Left hindlimb (tissue), 1 donor: ENCODE measurements around the gene NEURL1.
A peak's percentile ranks its signal among the peaks of the same experiment; 100 is the strongest.

Source experiments
- DNase-seq: peaks from one replicate; pipeline ENCODE4 v3.0.0-alpha.2; 2018

NEURL1 gene

GRCh38 chr10:103568505-103568904, 75.0 kb downstream of the NEURL1 start:
- DNase-seq, result no peak

GRCh38 chr10:103569896-103570295, 76.4 kb downstream of the NEURL1 start:
- DNase-seq, result no peak

- DNase-seq, result no peak
Measured at GRCh38 chr10:103570844-103571655, 77.5 kb downstream of the NEURL1 start.

- DNase-seq, result no peak
Measured at GRCh38 chr10:103571656-103571975, 78.1 kb downstream of the NEURL1 start.

DNA sequence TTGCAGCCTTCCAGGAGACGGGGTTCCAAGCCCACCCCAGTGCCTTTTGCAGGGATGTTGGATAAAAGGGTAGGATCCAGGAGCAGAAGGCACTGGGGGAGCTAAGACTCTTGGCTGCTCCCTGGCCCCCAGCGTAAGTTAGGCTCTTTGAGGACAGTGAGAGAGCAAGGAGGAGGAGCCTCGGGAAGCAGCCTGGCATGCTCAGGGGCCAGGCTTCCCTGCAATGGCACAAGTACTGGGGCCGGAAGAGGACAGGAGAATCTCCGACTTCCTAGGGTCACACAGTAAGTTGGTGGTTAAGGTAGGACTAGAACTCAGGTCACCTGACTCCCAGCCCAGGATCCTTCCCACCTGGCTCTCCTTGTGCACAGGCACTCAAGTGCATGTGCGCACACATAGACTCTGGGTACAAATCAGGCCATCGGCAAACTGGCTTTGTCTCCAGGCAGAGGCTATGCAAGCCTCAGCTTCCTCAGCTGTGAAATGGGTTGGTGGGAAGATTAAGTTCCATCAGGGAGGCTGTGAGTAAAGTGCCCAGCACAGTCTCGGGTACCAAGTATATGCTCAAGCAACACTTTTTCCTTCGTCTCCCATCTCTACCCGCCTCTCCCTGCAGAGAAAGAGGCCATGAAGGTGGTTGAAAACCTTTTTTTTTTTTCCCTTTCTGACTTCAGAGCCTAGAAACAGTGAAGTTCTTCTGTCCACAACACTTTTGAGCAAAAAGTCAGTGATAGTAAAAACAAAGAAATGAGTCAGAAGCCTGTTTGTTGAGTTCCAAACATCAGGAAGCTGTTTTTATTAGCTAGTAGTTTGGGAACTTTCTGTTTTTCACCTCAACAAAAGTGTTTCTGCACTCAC, 79.1 kb downstream of the NEURL1 start:
- DNase-seq, result no peak

GRCh38 chr10:103573205-103573487, 79.6 kb downstream of the NEURL1 start:
- no peak for DNase-seq

DNA sequence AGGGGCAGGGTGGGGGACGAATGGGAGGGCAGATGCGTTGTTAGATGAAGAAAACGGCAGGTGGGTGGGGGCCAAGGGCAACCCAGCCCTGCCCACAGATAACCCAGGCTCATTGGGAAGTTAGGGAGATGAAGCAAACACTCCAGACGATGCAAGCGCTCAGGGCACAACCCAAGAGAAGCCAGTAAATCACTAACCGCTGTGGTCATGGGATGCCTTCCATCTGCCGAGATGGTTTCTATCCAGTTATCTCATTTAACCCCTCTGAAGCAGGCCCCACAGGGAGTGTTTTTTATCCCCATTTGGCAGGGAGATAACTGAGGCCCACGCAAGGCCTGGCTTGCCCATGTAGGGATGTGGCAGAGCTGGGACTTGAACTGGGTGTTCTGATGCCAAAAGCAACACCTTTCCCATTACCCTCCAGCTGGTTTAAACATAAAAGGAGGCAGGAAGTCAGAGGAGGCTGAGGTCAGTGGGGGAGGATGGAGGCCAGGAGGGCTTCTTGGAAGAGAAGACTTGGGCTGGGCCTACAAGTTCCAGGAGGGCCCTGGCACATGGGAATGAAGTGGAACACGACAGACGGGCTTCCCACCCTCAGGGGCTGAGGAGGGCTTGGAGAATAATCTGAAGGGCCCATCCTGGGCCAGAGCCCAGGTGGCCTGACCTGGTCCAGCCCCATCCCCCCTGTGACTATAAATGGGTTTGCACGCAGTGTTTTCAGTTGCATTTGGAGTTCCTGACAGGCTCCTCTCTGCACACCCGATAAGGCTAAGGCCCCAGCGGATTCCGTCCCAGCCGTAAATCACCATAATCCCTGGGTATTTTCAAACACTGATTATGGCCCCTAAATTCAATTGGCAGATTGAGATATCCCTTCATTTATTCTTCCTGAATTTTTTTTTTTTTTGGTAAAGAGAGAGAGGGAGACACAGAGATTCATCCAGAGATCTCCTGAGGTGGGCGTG, 80.9 kb downstream of the NEURL1 start:
- no peak for DNase-seq

- no peak for DNase-seq
Measured at GRCh38 chr10:103575416-103576075, 82.0 kb downstream of the NEURL1 start.

GRCh38 chr10:103576076-103576471, 82.6 kb downstream of the NEURL1 start:
- DNase-seq, result no peak

DNA sequence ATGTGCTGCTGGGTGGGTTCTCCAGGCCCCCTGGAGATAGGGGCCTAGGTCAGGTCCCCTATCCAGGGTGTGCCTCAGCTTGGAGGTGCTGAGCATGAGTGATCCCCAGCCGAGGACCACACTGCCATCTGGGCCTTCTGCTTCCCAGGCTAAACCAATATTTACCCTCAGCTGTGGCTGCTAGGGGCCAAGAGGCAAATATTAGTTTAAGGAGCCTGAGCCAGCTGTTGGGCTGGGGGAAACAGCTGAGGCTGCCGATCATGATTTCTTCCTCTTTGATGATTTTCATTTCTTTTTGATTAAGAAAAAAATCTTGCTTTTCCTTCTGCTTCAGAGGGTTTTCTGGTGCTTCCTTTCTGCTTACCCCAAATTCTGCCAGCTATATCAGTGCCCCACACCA, 83.4 kb downstream of the NEURL1 start:
- no peak for DNase-seq

DNA sequence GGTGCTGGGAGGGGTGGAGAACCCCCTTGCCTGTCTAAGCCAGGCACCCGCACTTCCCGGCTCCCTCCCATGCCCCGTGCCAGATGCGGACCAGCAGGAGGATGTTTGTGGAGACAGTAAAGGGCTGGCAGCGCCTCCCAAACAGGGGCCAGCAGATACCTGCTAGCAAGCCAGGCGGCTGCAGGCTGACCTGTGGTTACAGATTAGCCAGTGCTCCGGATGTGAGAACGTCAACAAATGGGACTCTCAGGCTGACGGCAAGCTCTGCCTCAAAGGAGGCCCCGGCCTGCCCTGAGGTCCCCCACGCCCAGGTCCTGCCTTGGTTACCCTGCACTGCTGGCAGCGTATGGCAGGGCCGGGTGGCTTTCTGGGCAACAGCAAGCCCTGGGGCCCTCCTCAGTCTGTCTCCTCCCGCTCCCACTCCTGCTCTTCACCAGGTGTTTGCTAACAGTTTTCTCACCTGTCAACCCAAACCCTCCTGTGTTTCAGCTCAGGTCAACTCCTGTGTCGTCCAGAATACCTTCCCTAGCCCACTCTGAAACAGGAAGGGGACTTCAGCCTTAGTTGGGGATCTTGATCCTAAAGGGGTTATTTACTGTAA, 85.4 kb downstream of the NEURL1 start:
- DNase-seq, result no peak

- no peak for DNase-seq
Measured at GRCh38 chr10:103580011-103580410, 86.5 kb downstream of the NEURL1 start.

GRCh38 chr10:103580430-103580829, 86.9 kb downstream of the NEURL1 start:
- no peak for DNase-seq

- DNase-seq, result no peak
Measured at GRCh38 chr10:103581499-103581898, 88.0 kb downstream of the NEURL1 start.

- no peak for DNase-seq
Measured at GRCh38 chr10:103582331-103583123, 89.0 kb downstream of the NEURL1 start.

GRCh38 chr10:103583871-103584215, 90.3 kb downstream of the NEURL1 start:
- no peak for DNase-seq

DNA sequence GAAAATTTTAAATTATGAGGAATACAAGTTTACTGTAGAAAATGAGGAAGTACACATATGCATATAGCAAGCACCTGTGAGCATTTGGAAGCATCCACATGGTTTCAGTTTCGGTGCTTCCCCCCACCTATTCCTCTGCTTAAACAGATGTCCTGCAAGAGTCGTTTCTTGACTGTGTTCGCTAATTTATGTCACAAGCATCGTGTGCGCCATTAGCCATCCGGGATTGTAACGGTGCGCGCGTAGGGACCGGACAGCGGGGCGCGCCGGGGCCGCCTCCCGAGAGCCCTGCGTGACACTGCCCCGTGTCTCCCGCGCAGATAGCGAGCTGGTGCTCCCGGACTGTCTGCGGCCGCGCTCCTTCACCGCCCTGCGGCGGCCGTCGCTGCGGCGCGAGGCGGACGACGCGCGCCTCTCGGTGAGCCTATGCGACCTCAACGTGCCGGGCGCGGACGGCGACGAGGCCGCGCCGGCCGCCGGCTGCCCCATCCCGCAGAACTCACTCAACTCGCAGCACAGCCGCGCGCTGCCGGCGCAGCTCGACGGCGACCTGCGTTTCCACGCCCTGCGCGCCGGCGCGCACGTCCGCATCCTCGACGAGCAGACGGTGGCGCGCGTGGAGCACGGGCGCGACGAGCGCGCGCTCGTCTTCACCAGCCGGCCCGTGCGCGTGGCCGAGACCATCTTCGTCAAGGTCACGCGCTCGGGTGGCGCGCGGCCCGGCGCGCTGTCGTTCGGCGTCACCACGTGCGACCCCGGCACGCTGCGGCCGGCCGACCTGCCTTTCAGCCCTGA, 90.9 kb downstream of the NEURL1 start:
- DNase-seq, result peak; percentile 72

GRCh38 chr10:103585011-103585405, 91.5 kb downstream of the NEURL1 start:
- no peak for DNase-seq

- DNase-seq, result no peak
Measured at GRCh38 chr10:103587073-103587472, 93.6 kb downstream of the NEURL1 start.

GRCh38 chr10:103589074-103589630, 95.6 kb downstream of the NEURL1 start:
- no peak for DNase-seq
